ENCODE data around the gene ALPI.

The ALPI gene

DNA sequence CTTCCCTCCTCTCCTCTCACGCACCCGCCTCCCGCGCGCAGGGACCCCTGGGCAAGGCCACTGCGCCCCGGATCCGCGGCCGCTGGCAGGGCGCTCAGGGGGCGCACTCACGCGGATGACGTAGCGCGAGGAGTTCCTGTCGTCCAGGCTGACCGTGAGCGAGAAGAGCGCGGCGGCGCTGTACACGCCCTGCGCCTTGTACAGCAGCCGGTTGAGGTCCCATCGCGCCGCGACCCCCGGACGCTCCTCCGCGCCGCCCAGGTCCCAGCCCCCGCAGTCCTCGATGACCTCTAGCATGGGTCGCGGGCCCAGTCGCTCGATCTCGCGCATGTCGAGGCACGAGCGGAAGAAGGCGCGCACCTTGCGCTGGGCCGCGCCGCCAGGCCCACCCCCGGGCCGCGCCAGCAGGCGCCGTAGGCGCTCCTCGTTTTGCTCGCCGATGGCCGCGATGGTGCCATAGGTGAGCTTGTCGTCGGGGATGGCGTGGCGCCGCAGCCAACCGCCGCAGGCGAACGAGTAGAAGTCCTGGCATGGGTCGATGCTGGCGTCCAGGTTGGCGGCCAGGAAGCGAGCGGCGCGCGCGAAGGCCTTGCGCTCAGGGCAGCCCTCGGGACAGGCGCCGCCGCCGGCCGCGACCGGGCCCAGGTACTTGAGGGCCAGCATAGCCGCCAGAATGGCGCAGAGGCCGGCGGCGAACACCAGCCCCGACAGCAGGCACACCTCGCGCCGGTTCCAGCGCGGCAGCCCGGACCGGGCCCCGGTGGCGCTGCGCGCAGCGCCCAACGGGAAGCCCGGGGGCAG is 30.0 kb downstream of the ALPI start:
- no peak for DNase-seq (ENCODE audit: low read depth)

DNA sequence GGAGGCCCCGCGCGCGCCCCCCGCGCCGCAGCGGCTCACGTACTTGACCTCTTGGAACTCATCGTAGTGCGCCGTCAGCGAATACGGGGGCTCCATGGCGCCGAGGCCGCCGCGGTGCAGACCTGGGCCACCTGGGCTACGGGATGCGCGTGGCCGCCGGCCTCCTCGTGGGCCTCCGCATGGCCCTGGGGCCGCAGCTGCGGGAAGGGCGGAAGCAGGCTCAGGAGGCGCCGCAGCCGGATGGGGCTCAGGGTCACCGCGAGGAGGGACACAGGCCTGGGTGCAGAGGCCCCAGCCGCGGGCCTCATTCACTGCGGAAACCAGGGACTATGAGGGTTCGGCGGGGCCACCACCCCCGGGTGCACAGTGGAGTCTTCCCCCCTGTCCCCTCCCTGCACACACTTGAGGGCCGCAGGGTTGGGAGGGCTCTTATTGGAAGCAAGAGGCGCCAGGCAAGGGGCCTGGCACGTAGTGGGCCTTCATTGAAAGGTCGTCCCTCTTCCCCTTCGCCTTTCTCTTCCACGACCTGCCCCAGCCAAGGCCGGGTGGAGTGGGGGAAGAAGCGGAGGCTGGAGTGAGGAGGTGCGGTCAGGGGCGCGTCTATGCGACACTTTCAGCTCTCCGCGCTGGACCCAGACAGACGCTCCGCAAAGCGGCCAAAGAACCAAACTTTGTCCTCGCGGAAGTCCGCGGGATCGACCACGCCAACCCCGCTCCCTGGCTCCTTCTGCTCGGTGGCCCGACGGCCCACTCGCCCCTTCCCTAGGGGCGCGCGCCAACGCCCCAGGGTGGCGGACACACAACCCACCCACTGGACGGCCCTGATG is 30.8 kb downstream of the ALPI start:
- DNase-seq (ENCODE audit: low read depth): no peak

DNA sequence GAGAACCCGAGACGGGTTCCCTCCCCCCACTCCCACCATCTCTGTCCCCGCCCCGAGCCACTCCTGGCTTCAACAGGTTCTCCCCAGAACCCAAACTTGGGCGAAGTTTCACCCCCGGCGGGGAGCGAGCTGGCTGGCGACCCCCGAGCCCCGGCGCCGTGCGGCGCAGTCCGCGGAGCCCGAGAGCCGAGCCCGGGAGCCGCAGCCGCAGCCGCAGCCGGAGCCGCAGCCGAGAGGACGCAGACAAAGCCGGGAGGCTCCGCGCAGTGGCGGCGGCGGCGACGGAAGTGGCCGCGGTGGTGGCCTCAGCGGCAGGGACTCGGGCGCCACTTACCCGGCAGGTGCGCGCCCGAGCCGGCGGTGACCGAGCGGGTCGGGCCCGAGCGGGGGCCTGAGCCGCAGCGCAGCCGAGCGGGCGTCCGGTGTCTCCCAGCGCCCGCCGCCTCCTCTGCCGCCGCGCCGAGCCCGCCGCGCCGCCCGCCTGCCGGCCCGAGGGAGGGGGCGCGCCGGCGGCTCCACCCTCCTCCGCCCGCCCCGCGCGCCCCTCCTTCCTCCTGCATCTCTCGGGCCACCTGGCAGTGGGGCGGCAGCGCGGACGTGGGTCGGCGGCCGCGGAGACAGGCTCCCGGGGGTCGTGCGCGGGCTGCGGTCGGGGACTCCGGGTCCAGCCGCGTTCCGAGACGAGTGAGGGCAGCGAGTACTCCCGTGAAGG is 31.6 kb downstream of the ALPI start, which contains the start of gene ECEL1:
Gene ECEL1 (minus strand): TSS at position 450 of the 712 bp plus-strand sequence. CDS start 1,181 bp downstream, outside the sequence.
- DNase-seq (ENCODE audit: low read depth): no peak

DNA sequence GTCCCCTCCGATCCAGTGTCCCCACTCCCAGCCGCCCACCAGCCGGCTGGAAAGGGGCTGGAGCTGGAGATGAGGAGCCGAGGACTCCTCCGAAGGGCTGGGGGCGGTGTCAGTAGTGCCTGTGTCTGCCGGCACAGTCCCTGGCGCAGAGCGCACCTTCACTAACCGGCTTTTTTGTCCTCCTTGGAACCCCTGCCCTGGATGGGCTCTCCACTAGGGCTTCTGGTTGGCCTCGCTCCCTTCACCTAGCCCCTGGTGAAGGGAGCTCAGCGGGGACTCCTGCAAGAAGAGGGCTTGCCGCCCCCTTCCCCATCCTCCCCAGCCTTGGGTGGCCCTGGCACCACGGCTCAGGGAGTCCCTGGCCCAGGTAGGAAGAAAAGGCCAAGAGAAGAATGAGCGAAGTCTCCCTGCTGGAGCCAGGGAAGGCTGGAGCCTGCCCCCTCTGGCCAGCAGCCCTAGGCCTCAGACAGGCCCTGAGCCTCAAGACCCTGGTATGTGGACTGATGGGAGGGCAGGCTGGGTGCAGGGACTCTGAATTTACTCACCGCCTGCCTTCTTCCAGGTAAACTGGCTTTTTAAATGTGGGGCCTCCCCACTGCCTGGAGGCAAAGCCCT is 32.3 kb downstream of the ALPI start:
- no peak for DNase-seq (ENCODE audit: low read depth)

DNA sequence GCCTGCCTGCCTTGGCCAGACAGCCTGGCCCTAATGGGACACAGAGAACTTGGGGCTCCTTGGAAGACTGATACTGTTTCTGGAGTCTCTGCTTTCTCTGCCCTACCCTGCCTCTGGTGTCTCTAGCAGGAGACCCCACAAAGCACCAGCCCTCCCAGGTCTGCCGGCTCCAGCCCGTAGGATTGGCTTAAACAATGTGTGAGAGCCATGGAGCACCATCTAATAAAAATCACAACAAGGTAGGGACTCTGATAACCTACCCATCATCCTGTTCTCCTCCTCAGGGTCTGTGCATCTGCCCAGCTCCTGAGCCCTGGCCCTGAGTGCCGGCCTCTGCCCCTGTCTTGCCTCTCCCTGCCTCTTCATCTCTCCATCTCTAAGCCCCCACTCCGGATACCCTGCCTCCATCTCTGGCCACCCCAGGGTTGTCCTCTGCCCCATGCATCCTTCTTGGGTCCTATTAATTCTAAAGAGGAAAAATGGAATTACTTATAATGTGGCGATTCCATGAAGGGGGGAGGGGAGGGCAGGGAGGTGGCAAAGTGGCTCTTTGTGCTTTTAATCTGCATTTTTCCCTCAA is 32.9 kb downstream of the ALPI start:
- no peak for DNase-seq (ENCODE audit: low read depth)

DNA sequence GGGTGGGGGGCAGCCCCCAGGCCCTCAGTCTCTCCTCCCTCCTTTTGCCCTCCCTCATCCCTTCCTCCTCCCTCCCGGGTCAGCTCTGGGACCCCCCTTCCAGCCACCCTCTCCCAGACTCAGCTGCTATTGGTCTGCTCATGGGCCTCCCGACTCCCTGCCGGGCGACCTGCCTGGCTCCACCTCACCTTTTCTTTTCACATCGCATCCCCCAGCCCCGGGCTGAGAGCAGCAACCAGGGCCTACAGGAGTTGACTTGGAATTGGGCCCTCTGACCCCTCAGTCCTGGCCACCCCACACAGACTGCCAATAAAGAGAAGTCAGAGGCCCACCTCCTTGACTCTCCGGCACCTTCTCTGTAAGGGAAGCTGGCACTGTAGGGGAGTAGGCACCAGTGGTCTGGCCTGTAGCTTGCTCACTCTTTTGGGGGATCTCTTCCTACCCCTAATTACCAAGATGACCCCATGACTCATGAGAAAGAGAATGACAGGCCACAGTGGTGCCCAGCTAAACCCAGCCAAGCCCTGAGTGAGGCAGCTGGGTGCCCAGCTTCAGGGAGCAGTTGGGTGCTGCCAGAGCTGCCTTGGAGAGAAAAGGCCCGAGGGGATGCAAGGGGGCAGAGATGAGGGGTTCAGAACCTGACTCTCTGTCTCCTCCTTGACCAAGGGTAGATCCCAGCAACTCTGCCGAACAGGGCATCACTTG is 33.7 kb downstream of the ALPI start:
- DNase-seq (ENCODE audit: low read depth): no peak

DNA sequence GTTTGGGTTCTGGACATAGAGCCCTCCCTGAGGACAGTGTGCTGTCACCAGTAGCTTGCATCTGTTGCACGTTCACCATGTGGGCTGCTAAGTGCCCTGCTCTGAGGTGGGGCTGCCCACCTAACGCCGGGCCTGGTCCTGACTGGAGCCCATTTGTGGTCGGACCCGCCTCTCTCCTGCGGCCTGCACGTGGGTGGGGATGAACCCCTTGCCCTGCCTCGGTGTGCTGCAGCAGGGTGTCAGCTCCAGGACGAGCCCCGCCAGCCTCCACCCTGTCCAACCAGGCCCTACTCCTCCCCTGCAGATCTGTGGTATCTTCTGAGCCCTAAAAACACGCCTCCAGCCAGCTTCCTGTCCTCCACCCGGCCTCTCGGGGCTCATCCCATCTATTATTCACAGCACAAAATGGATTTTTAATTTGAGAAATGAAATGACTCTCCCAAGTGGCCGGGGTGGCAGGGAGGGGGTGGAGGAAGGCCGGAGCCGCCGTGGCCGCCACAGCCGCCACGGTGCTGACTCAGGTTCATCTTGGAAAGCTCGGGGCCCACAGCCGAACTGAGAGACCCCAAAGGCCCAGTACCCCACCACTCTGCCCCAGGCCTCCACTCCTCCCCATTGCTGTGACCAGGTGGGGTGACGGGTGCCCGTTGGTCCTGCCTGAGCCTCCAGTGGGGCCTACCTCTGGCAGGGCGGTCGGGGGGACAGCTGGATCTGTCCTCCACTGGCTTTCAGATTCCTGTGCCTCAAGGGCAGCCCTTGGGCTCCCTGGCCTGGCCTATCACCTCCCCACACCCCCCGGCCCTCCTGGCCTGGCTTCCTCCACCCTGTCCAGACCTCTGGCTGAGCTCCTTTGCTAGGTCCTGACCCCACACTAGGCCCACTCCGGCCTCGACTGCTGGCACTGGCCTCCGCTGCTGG is 34.5 kb downstream of the ALPI start:
- DNase-seq (ENCODE audit: low read depth): no peak

DNA sequence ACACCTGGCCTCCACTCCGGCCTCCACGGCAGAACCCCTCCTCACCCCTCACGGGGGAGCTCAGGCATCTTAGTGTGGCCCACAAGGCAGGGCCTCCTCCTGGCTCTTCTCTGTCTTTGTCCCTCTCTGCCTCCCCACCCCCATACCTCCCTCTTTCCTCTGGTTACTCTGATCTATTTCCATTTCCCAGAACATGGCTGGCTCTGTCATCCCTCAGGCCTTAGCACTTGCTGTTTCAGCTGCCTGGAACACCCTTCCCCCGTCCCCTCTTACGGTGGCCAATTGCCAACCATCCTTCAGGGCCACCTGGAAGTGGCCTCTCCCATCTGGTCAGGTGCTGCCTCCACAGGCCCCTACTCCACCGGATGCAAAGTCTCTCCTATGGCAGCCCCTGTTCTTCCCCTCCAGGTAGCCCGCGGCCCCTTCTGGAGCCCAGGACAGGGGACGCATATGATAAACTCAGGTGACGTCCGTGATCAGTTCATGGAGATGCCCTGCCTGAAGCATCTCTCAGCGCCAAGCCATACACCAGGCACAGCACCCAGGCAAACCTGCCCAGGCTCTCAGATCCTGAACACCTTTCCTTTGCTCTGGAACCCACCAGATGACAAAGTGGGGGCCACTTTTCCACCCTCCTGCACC is 35.3 kb downstream of the ALPI start:
- no peak for DNase-seq (ENCODE audit: low read depth)

DNA sequence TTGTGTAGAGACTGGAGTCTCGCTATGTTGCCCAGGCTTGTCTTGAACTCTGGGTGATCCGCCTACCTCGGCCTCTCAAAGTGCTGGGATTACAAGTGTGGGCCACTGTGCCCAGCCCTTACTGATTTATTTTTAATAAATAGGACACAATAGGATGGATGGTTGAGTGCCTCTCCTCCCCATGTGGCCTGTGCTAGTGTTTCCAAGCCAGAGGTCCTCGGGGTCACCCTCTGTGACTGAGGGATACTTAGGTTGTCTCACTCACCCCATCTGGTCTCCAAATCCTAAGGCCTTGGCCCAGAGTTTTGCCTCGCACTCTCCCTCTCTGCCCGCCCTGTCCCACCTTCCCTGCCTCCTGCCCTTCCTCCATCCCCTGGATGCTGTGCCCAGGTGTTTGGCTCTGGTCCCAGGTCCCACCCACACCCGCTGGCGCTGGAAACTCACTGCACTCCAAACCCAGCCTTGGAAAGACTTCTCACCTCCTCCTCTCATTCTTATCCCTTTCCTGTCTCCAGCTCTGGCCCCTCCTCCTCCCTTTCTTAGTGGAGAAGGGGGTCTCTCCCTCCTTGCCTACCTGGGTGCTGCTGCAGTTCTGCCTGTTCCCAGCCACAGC is 36.4 kb downstream of the ALPI start:
- no peak for DNase-seq (ENCODE audit: low read depth)

DNA sequence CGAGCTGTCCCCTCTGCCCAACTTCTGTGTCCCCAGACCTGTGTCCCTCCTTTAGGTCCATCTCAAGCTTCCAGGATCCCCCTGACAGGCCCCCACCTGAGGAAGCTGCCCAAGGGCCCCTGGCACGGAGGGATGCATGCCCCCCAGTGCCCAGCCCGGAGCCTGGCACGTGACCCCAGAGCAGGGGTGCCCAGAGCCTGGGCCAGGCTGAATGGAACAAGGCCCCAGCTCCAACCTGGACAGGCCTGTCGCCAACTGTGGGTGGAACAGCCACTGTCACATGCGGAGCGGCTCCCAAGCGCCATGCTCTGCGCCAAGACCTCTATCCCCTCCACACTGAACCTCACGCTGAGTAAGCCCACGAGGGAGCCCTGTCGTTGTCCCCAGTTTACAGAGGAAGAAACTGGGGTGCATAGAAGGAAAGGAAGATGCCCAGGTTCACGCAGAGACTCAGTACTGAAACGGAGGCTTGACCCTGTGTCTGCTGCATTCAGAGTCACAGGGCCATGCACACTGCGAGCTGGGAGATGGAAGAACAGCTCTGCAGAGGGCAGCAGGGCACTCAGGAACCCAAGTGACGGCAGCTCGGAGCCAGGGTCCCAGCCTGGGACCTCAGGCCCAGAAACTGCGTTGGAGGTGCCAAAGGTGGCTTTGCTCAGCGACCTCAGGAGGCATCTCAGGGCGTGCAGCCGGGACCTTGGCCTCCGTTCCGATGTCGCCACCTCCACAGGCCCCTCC is 37.2 kb downstream of the ALPI start:
- no peak for DNase-seq (ENCODE audit: low read depth)

DNA sequence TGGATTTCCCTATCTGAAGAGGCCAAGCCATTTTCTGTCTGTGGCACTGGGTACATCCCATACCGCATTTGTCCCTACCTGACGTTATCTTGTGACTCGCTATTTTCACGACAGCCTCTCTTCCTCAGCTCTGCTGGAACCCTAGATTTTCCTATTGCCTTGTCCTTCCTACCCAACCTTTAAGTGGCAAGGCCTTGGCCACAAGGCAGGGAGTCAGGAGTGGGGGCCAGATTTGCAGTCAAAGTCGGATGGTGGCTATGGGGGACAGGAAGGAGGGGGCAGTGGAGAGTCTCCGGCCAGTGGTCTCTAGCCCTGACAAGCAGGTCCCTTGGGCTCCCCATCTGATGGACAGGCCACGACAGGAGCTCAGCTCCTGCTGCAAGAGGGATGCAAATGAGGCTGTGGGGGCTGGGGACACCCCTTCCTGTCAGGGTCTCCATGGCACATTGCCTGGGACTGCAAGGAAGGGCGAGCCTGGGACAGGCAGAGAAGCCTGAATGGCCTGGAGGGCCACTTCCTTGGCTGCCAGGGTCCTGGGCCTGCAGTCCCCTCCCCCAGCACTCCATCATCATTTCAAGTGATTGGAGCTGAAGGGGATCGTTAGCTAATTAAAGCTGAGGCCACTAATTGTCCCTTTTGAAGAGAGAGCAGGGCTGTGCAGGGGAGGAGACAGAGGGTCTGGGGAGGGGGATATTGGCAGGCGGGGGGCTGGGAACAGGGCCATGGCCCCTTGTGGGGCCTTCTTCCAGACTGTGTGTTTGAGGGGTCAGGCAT is 37.9 kb downstream of the ALPI start:
- DNase-seq (ENCODE audit: low read depth): no peak

DNA sequence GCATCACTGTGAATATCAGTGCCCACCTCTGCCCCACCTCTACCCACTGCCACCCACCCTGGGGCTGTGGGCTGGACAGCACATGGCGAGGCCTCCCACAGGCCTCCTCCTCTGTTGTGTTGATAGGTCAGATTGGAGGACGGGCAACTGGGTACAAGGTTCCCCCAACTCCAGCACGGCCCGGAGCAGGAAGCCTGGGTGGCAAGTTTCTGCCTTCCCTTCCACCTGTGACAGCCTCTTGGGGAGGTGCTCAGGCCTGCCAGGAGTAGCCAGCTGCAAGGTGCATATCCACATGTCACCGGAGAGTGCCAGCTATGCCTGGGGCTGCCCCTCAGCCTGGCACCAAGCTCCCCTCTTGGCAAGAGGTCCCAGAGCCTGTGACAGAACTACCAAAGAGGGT is 38.6 kb downstream of the ALPI start:
- no peak for DNase-seq (ENCODE audit: low read depth)

DNA sequence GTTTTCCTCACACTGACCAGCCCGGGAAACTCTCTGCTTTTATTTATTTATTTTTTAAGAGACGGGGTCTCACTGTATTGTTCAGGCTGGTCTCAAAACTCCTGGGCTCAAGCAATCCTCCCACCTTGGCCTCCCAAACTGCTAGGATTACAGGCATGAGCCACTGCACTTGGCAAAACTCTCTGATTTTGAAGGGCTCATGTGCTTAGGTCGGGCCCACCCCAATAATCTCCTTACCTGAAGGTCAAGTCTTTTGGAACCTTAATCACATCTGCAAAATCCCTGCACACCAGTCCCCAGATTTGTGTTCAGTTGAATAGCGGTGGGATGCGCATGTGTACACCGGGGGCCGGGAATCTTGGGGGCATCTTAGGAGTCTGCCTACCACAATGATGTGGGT is 39.3 kb downstream of the ALPI start:
- DNase-seq (ENCODE audit: low read depth): no peak

DNA sequence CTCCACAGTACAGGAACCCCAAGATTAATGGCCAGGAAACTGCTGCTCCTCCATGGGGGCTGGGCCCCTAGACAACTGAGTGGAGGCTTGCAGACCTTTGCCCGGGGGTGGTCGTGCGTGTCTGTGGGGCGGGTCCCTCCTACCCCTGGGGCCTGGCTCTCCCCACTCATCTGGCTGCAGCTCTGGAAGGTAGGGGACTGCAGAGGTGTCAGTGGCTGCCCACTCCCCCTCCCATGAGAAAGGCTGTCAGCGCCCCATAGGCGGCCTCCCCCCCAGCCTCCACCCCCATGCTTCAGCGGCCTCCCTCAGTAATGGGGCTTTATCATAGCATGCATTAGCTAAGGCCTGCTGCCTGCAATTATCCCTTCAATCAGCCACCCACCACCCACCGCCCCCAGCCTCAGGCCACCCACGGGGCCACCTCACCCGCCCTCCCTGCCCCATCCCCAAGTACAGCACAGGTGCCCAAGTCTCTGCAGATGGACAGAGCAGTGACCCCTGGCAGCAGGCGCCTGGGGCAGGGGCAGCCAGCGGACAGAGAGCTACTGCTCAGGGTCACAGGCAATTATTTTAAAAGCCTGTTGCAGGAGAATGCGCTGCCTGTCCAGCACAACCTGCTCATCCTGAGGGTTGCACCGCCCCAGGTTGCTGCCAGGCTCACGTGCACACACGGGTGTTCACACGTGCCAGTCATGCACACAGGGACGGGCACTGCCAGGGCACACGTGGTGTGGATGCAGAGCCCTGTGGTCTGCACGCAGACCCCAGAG is 40.7 kb downstream of the ALPI start:
- DNase-seq (ENCODE audit: low read depth): no peak

DNA sequence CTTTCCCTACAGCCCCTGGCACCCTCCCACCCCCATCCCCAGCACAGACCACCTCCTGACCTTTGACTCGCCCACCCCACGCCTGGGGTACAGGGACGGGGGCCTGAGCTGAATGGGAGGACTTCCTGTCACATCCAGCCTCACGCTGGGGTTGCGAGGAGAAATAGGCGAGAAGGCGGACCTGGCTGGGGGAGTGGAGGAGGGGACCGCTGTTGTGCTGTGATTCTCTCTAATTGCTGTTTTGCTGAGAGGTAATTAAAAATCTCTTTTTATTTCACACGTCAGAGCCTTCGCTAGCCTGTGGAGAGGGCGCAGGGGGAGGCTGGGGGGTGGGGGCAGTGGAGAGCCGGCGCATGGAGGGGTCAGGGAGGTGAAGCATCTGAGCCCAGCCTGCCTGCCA is 41.4 kb downstream of the ALPI start:
- DNase-seq (ENCODE audit: low read depth): no peak

DNA sequence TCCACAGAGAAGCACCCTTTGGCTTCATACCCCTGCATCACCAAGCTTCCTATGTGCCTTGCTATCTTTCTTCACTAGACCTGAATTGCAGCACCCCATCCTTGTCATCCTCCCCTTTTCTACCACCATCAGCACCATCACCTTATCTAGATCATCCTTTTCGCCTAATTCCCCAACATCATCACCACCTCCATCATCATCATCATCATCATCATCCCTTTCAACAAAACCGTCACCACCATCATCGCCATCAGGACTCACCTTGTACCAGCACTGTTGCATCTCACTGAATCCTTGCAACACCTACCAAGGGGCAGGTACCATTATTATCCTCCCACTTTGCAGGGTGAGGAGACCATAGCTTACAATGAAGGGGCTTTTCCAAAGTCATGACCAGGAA is 42.5 kb downstream of the ALPI start:
- DNase-seq (ENCODE audit: low read depth): no peak

DNA sequence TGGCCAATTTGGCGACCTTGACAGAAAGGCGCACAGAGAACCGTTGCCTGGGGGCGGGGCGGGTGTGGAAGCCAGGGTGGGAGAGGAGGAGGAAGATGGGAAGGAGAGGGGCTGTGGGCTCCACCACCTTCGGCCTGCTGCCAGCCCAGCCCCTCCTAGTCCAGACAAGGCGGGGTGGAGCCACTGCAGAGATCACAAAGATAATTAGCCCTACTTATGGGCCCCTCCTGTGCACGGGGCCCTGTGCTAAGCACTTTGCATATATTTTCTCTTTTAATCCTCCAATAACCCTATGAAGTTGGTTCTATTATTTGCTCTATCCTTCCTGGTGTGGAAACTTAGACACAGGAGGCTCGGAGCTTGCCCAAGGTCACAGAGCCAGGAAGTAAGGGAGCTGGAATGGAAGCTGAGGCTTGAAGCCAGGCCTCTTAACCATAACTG is 45.4 kb downstream of the ALPI start:
- DNase-seq (ENCODE audit: low read depth): no peak

Data from activated T-helper 1 cell treated with Interleukin-2 at 50 U/mL for 16 hours (primary cell).